Sigmoid colon (tissue), 7 donors: ENCODE results near the gene SPATA45. TPM values are rescaled to one million over a fixed set of nuclear protein-coding genes. Genes with fewer than 3 reads are reported as not detected.
"Not testable (repeated sequence)": the region's sequence is repeated elsewhere in the genome, so short reads cannot be mapped to it uniquely, and the experiment has no call there.

ENCODE experiments used
- DNase-seq: peaks from one replicate; pipeline ENCODE4 v3.0.0-alpha.2; 2019
- H3K27ac ChIP-seq, 4 donors: fragments of 200-600 bp; sonication (generic); one replicate each; pipeline ENCODE4 v1.5.1; 2016 to 2019; ENCODE audit warnings: mild to moderate bottlenecking in 1 of 4
- H3K27me3 ChIP-seq, 3 donors: fragments of 200-600 bp; sonication (generic); one replicate each; pipeline ENCODE4 v1.5.1; 2019; ENCODE audit warnings: mild to moderate bottlenecking in 1 of 3
- H3K36me3 ChIP-seq, 4 donors: fragments of 200-600 bp; sonication (generic); one replicate each; pipeline ENCODE4 v1.5.1; 2016 to 2019
- H3K4me1 ChIP-seq, 4 donors: fragments of 200-600 bp; sonication (generic); one replicate each; pipeline ENCODE4 v1.5.1; 2017 to 2019
- H3K4me3 ChIP-seq, 4 donors: fragments of 200-600 bp; sonication (generic); one replicate each; pipeline ENCODE4 v1.5.1; 2017 to 2019; ENCODE audit warnings: mild to moderate bottlenecking in 2 of 4, moderate library complexity in 1 of 4
- H3K9me3 ChIP-seq, 4 donors: fragments of 200-600 bp in 3 of 4; sonication (generic) in 3 of 4; one replicate each; pipeline versions ENCODE4 v1.5.1 to v1.6.1; 2013 to 2019
- EP300 ChIP-seq, 4 donors: sonication (generic); formaldehyde crosslinking; IDR thresholded peaks; one replicate each; pipeline ENCODE4 v1.6.1; 2017; ENCODE audit warnings: antibody characterized with exemption in 4 of 4
- POLR2A ChIP-seq, 2 donors: fragments of 450-650 bp; IDR thresholded peaks; one replicate each; pipeline ENCODE4 v1.6.1; 2016; ENCODE audit warnings: antibody characterized with exemption in 2 of 2, mild to moderate bottlenecking in 2 of 2, moderate library complexity in 2 of 2
- POLR2AphosphoS5 ChIP-seq, 4 donors: sonication (generic); formaldehyde crosslinking; IDR thresholded peaks; one replicate each; pipeline ENCODE4 v1.6.1; 2017; ENCODE audit warnings: antibody characterized with exemption in 4 of 4
- WGBS, 2 donors: extraction: QIAGEN DNeasy Blood & Tissue Kit; methylation state at CpG; one replicate each; pipeline ENCODE4 v1.1.7; 2013; 5-methylcytosine and 5-hydroxymethylcytosine counted together
- intact Hi-C: fragments of 100-400 bp; cut with DNase I; formaldehyde crosslinking; loops from one replicate; pipeline ENCODE4 v1.15.1; 2023
- polyA plus RNA-seq, 3 donors: library from polyadenylated mRNA; stranded (reverse); fragments of 200-250 nt; gene quantifications; one replicate each; pipeline ENCODE4 v1.2.3, GENCODE V29; 2013
- total RNA-seq, 4 donors: library from RNA; depleted of rRNA; stranded (reverse); fragments of >200 nt; gene quantifications; one replicate each; pipeline ENCODE4 v1.1.0, GENCODE V29; 2016
- TF ChIP-seq, protein P1 (sequence below), 4 experiments: fragments of 450-650 bp in 3 of 4; fragments of 200-600 bp in 1 of 4; IDR thresholded peaks; one replicate each; pipeline ENCODE4 v1.5.1; 2016 to 2019; ENCODE audit warnings: antibody characterized with exemption in 4 of 4, mild to moderate bottlenecking in 3 of 4, moderate library complexity in 2 of 4
- donor health status: healthy with polysubstance abuse.
- donor health status: Bipolar disorder and iron deficiency.
- donor health status: healthy.

SPATA45 gene
- total and polyA plus RNA-seq, 7 donors, result not detected

DNA sequence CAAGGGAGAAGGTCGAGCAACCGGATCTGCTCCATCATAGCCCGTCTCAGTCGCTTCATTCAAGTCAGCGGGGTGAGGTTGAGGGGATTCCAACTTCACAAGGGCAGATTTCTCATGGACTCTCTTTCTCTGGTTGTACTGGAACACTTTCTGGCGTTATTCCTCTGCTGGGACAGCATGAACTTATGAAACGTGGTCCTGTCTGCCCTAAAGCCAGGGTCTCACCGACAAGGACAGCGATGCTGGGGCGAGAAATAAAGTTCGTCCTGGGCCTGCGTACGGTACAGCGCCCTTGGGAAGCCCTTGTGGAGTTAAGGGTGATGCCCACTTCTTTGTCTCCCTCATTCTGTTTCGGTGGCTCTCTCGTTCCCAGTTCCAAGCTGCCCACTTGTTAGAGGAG, 9.3 kb upstream of the SPATA45 start:
- WGBS, 2 donors, result 92 to 95% methylated on average over 16 of the region's 16 CpGs
- TF ChIP-seq, protein P1, sequence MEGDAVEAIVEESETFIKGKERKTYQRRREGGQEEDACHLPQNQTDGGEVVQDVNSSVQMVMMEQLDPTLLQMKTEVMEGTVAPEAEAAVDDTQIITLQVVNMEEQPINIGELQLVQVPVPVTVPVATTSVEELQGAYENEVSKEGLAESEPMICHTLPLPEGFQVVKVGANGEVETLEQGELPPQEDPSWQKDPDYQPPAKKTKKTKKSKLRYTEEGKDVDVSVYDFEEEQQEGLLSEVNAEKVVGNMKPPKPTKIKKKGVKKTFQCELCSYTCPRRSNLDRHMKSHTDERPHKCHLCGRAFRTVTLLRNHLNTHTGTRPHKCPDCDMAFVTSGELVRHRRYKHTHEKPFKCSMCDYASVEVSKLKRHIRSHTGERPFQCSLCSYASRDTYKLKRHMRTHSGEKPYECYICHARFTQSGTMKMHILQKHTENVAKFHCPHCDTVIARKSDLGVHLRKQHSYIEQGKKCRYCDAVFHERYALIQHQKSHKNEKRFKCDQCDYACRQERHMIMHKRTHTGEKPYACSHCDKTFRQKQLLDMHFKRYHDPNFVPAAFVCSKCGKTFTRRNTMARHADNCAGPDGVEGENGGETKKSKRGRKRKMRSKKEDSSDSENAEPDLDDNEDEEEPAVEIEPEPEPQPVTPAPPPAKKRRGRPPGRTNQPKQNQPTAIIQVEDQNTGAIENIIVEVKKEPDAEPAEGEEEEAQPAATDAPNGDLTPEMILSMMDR (IDR thresholded peaks at IDR 0.05), result no peak
- TF ChIP-seq EP300 (IDR thresholded peaks at IDR 0.05) (no peak), POLR2AphosphoS5 (IDR thresholded peaks at IDR 0.05) (no peak), POLR2A (IDR thresholded peaks at IDR 0.05) (no peak)
- H3K36me3 ChIP-seq, result no peaks in the 10 kb centered on the region
- H3K27ac ChIP-seq, result peak overlapping the region in 3 of 4 donors; percentile 90 to 93 (median 93)
- no peaks in the 10 kb centered on the region for H3K27me3 ChIP-seq
- peaks cover 0 to 39% (median 30%) of the 10 kb centered on the region in 4 donors for H3K4me1 ChIP-seq
- no peaks in the 10 kb centered on the region for H3K9me3 ChIP-seq
- no peak for DNase-seq
- intact Hi-C loops, result loop anchor here (10.0 kb wide), 1 partner anchor 292 kb away; no protein-coding TSS in a partner anchor
- H3K4me3 ChIP-seq, result no peak overlapping the region

DNA sequence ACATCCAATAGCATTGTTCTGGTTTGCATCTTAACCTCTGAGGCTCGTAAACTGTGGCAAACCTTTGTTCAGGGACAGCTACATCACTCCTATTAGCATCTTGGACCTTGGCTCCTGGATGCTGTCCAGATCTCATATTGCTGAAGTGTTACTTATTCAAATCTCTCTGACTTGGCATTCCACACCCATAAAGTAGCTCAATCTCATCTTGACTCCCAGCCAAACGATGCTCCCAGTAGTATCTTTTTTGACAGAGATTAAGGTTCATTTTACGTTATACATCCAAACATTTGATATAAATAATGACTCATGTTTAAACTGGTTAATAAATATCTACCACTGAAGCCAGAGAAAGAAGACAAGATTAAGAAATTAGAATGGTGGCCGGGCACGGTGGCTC, 6.2 kb upstream of the SPATA45 start:
- no peak for DNase-seq
- Histone ChIP-seq H3K4me3 (no peak overlapping the region), H3K27ac (no peak overlapping the region), H3K9me3 (no peaks in the 10 kb centered on the region), H3K36me3 (no peaks in the 10 kb centered on the region), H3K27me3 (no peaks in the 10 kb centered on the region), H3K4me1 (peaks cover 0 to 12% (median 7%) of the 10 kb centered on the region in 4 donors)
- WGBS, 2 donors, result 27 to 79% methylated on average over 5 of the region's 5 CpGs
- intact Hi-C loops, result loop anchor here (10.0 kb wide), 1 partner anchor 289 kb away; no protein-coding TSS in a partner anchor
- TF ChIP-seq EP300 (IDR thresholded peaks at IDR 0.05), result no peak
- TF ChIP-seq, protein P1 (IDR thresholded peaks at IDR 0.05), result no peak

- Histone ChIP-seq H3K9me3 (no peaks in the 10 kb centered on the region), H3K4me1 (peaks cover 0 to 7% (median 5%) of the 10 kb centered on the region in 4 donors), H3K4me3 (no peak overlapping the region), H3K36me3 (no peaks in the 10 kb centered on the region), H3K27ac (no peak overlapping the region), H3K27me3 (no peaks in the 10 kb centered on the region)
- TF ChIP-seq POLR2AphosphoS5 (IDR thresholded peaks at IDR 0.05), result no peak
- no peak for TF ChIP-seq POLR2A (IDR thresholded peaks at IDR 0.05)
- TF ChIP-seq, protein P1 (IDR thresholded peaks at IDR 0.05), result no peak
- TF ChIP-seq EP300 (IDR thresholded peaks at IDR 0.05), result no peak
- WGBS, 2 donors, result 86 to 93% methylated on average over 5 of the region's 5 CpGs
- no peak for DNase-seq
- intact Hi-C loops, result loop anchor here (10.0 kb wide), 1 partner anchor 287 kb away; no protein-coding TSS in a partner anchor
These were observed 4.7 kb upstream of the SPATA45 start for GRCh38 chr1:212852105-212852688.

DNA sequence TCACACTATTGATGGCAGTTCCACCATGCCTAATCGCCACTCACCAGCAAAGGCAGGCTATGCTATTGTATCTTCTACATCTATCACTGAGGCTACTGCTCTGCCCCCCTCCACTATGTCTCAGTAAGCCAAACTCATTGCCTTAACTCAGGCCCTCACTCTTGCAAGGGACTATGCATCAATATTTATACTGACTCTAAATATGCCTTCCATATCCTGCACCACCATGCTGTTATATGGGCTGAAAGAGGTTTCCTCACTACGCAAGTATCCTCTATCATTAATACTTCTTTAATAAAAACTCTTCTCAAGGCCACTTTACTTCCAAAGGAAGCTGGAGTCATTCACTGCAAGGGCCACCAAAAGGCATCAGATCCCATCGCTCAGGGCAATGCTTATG, 2.9 kb downstream of the SPATA45 start:
- H3K36me3 ChIP-seq, DNase-seq, intact Hi-C loops, H3K4me3 ChIP-seq, H3K9me3 ChIP-seq, H3K27ac ChIP-seq, H3K4me1 ChIP-seq, H3K27me3 ChIP-seq: not testable (repeated sequence)
- WGBS, 2 donors, result 86 to 88% methylated on average over 3 of the region's 3 CpGs

- H3K4me1 ChIP-seq, result no peaks in the 10 kb centered on the region
- 95 to 98% methylated on average over 5 of the region's 5 CpGs for WGBS, 2 donors
- no peaks in the 10 kb centered on the region for H3K27me3 ChIP-seq
- H3K27ac ChIP-seq, result no peak overlapping the region
- DNase-seq, result no peak
- H3K36me3 ChIP-seq, result no peaks in the 10 kb centered on the region
- no peak overlapping the region for H3K4me3 ChIP-seq
- intact Hi-C loops, result no loop called here
- no peaks in the 10 kb centered on the region for H3K9me3 ChIP-seq
- TF ChIP-seq POLR2AphosphoS5 (IDR thresholded peaks at IDR 0.05) (no peak), EP300 (IDR thresholded peaks at IDR 0.05) (no peak), POLR2A (IDR thresholded peaks at IDR 0.05) (no peak)
- TF ChIP-seq, protein P1 (IDR thresholded peaks at IDR 0.05), result no peak
These were observed 9.3 kb downstream of the SPATA45 start for GRCh38 chr1:212838145-212838544.

DNA sequence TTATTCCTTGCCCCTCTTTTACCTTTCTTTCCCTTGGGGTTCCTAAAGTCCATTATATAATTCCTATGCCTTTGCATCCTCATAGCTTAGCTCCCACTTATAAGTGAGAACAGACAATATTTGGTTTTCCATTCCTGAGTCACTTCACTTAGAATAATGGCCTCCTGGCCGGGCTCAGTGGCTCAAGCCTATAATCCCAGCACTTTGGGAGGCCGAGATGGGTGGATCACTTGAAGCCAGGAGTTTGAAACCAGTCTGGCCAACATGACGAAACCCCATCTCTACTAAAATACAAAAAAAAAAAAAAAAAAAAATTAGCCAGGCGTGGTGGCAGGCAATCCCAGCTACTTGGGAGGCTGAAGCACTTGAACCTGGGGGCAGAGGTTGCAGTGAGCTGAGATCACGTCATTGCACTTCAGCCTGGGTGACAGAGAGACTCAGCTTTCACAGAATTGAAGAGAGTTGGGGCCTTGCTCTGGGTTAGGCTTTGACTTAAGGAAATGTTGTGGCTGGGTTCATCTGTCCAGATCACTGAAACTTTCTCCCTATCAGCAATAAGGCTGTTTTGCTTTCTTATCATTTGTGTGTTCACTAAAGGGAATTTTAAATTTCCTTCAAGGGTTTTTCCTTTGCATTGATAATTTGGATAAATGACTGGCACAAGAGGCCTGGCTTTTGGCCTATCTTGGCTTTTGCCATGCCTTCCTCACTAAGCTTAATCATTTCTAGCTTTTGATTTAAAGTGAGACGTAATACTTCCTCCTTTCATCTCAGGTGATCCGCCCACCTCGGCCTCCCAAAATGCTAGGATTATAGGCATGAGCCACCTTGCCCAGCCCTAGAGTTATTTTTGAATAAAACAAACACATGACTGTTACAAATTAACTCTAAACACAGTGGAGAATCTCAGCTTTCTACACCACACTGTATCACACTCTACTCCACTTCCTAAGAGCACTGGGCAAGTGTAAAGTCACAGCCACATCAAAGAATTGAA, 13.9 kb downstream of the SPATA45 start:
- H3K27me3 ChIP-seq, intact Hi-C loops, H3K9me3 ChIP-seq, H3K27ac ChIP-seq, H3K36me3 ChIP-seq, H3K4me3 ChIP-seq, H3K4me1 ChIP-seq, DNase-seq: not testable (repeated sequence)
- 17 to 56% methylated on average over 8 of the region's 8 CpGs for WGBS, 2 donors
